ENCODE measurements around the gene GALNTL6. TPM values are rescaled to one million over a fixed set of nuclear protein-coding genes. Genes with fewer than 3 reads are reported as not detected.

The GALNTL6 gene
- total RNA-seq, 1 donor = not detected

GRCh38 chr4:173009129-173009823, 1196.1 kb downstream of the GALNTL6 start:
- no peak for TF ChIP-seq CTCF (IDR thresholded peaks at IDR 0.05; ENCODE audit: insufficient read depth, low read length)

DNA sequence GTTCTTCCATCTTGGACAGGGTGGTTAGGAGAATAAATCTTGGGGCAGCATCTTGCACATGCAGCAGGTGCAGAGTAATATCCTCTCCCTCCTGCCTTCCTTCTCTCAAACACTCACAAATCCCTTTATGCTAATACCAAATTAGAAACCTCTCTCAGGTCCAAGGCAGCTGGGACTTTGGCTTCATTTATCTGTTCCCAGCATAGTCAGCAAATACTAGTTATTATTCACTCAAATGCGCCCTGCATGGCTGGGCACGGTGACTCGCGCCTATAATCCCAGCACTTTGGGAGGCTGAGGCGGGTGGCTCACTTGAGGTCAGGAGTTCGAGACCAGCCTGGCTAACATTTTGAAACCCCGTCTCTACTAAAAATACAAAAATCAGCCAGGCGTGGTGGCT, 1199.4 kb downstream of the GALNTL6 start:
- no peak overlapping the region for H3K4me3 ChIP-seq (ENCODE audit: low read depth, low read length)
- DNase-seq (ENCODE audit: low read depth) = no peak
- no peak for TF ChIP-seq CTCF (IDR thresholded peaks at IDR 0.05; ENCODE audit: insufficient read depth, low read length)

More at GRCh38 chr4:173009129-173009823, 1196.1 kb downstream of the GALNTL6 start:
- DNase-seq (ENCODE audit: low read depth) = no peak
- H3K4me3 ChIP-seq (ENCODE audit: low read depth, low read length) = no peak overlapping the region

- no peak overlapping the region for H3K4me3 ChIP-seq (ENCODE audit: low read depth, low read length)
- peak; percentile 70 for TF ChIP-seq CTCF (IDR thresholded peaks at IDR 0.05; ENCODE audit: insufficient read depth, low read length)
- DNase-seq (ENCODE audit: low read depth) = peak; percentile 60
These were observed 1200.2 kb downstream of the GALNTL6 start for GRCh38 chr4:173013232-173013930.

DNA sequence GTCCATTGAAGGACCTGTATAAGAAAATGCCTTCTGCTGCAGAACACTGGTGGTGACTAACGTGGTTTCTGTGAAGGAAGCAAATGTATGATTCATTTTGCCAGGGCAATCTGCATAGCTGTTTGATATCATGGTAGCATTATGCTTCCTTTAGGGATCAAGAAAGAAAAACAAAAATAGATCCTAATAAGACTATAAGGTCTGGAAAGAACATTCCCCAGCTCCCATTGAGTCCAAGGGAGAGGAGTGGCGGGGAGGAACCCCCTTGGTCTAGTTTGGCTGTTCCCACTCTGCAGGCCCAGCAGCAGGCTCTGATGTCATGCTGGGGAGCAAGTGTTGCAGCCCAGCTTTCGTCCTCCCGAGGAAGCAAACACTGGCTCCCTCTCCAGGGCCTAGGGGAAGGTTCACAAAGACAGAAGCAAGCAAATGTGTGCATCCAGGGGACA, 1200.9 kb downstream of the GALNTL6 start:
- peak; percentile 65 for DNase-seq (ENCODE audit: low read depth)
- no peak overlapping the region for H3K4me3 ChIP-seq (ENCODE audit: low read depth, low read length)
- peak; percentile 57 for TF ChIP-seq CTCF (IDR thresholded peaks at IDR 0.05; ENCODE audit: insufficient read depth, low read length)

DNA sequence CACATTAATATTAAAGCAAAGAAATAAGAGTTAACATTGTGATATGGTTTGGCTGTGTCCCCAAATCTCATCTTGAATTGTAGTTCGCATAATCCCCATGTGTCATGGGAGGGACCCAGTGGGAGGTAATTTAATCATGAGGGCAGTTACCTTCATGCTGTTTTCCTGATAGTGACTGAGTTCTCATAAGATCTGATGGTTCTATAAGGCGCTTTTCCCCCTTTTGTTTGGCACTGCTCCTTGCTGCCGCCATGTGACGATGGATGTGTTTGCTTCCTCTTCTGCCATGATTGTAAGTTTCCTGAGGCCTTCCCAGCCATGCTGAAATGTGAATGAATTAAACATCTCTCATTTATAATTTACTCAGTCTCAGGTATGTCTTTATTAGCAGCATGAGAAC, 1201.6 kb downstream of the GALNTL6 start:
- H3K4me3 ChIP-seq (ENCODE audit: low read depth, low read length) = no peak overlapping the region
- TF ChIP-seq CTCF (IDR thresholded peaks at IDR 0.05; ENCODE audit: insufficient read depth, low read length) = no peak
- DNase-seq (ENCODE audit: low read depth) = no peak

GRCh38 chr4:173017802-173018201, 1204.6 kb downstream of the GALNTL6 start:
- DNase-seq (ENCODE audit: low read depth) = no peak
- TF ChIP-seq CTCF (IDR thresholded peaks at IDR 0.05; ENCODE audit: insufficient read depth, low read length) = no peak
- no peak overlapping the region for H3K4me3 ChIP-seq (ENCODE audit: low read depth, low read length)
